Fibroblast of lung (primary cell): Measurements from ENCODE around the gene SCG3. TPM values are rescaled to one million over a fixed set of nuclear protein-coding genes. Genes with fewer than 3 reads are reported as not detected.

Source experiments
- DNase-seq, 2 donors: peaks; one replicate each; pipeline versions ENCODE4 v3.0.0 to v3.0.0-alpha.2; 2010; ENCODE audit warnings: low read depth in 2 of 2
- H2AFZ ChIP-seq: 2 replicates; pipeline ENCODE4 v1.5.1; 2012; ENCODE audit warnings: low read length, control low read depth, inconsistent platforms
- H3K27ac ChIP-seq: 2 replicates; pipeline ENCODE4 v1.5.1; 2011; ENCODE audit warnings: low read length, control low read depth; ENCODE audit not compliant: insufficient read depth
- H3K27me3 ChIP-seq: 2 replicates; pipeline ENCODE4 v1.5.1; 2011; ENCODE audit warnings: mild to moderate bottlenecking, low read length; ENCODE audit not compliant: control insufficient read depth, insufficient read depth
- H3K36me3 ChIP-seq: 2 replicates; pipeline ENCODE4 v1.5.1; 2011; ENCODE audit warnings: low read length; ENCODE audit not compliant: control insufficient read depth, insufficient read depth
- H3K4me1 ChIP-seq: 2 replicates; pipeline ENCODE4 v1.5.1; 2011; ENCODE audit warnings: low read length; ENCODE audit not compliant: control insufficient read depth, insufficient read depth; ENCODE audit errors: extremely low read depth
- H3K4me2 ChIP-seq: 2 replicates; pipeline ENCODE4 v1.5.1; 2011; ENCODE audit warnings: low read length, control low read depth; ENCODE audit not compliant: insufficient read depth; ENCODE audit errors: extremely low read depth
- H3K4me3 ChIP-seq, 4 experiments: fragments of 200-600 bp in 1 of 4; sonication (generic) in 1 of 4; replicated peaks in 1 of 4; 2 replicates each; pipeline ENCODE4 v1.5.1; 2011 to 2016; ENCODE audit warnings: low read length in 4 of 4, low read depth in 3 of 4, mild to moderate bottlenecking in 3 of 4, control low read depth in 2 of 4, inconsistent platforms in 1 of 4, mixed read lengths in 1 of 4; ENCODE audit not compliant: insufficient read depth in 1 of 4; ENCODE audit errors: control extremely low read depth in 1 of 4
- H3K79me2 ChIP-seq: 2 replicates; pipeline ENCODE4 v1.5.1; 2012; ENCODE audit warnings: mild to moderate bottlenecking, low read length, inconsistent platforms; ENCODE audit not compliant: control insufficient read depth, insufficient read depth
- H3K9ac ChIP-seq: 2 replicates; pipeline ENCODE4 v1.5.1; 2011; ENCODE audit warnings: mild to moderate bottlenecking, low read length, control low read depth; ENCODE audit not compliant: insufficient read depth
- H3K9me3 ChIP-seq: 2 replicates; pipeline ENCODE4 v1.5.1; 2012; ENCODE audit warnings: low read depth, low read length; ENCODE audit not compliant: control insufficient read depth, insufficient read depth
- H4K20me1 ChIP-seq: 2 replicates; pipeline ENCODE4 v1.5.1; 2011; ENCODE audit warnings: low read length; ENCODE audit not compliant: control insufficient read depth, insufficient read depth; ENCODE audit errors: extremely low read depth
- CTCF ChIP-seq, 2 donors: IDR thresholded peaks in 1 of 2; conservative IDR thresholded peaks in 1 of 2; 1 replicate in 1 of 2; 2 replicates in 1 of 2; pipeline ENCODE4 v1.5.1; 2011 to 2012; ENCODE audit warnings: low read length in 2 of 2, control low read depth in 1 of 2, inconsistent platforms in 1 of 2, low read depth in 1 of 2, mild to moderate bottlenecking in 1 of 2
- EZH2 ChIP-seq: IDR thresholded peaks from 2 replicates; pipeline ENCODE4 v1.5.1; 2012; ENCODE audit warnings: low read length, control low read depth, mild to moderate bottlenecking; ENCODE audit errors: missing control alignments
- polyA plus RNA-seq, 2 donors: library from polyadenylated mRNA; depleted of rRNA in 1 of 2; stranded (reverse) in 1 of 2; unstranded in 1 of 2; fragments of >200 nt; gene quantifications; 2 replicates each; pipeline ENCODE4 v1.2.1, GENCODE V29; 2011 to 2012; ENCODE audit warnings: missing spikeins in 1 of 2
- total RNA-seq: library from RNA; depleted of rRNA; stranded (reverse); fragments of >200 nt; gene quantifications from 2 replicates; pipeline ENCODE4 v1.2.1, GENCODE V29; 2014

Gene SCG3
- total and polyA plus RNA-seq, 2 donors (not counting 1 experiment from before 2014, with no cell fraction given): not detected

GRCh38 chr15:51751697-51752683, 70.7 kb downstream of the SCG3 start:
- no peaks in the 10 kb centered on the region for H3K9me3 ChIP-seq
- H3K4me2 ChIP-seq: peak overlapping the region; percentile 9
- H3K27ac ChIP-seq: no peak overlapping the region
- H3K27me3 ChIP-seq: peaks cover 20% of the 10 kb centered on the region
- H3K4me1 ChIP-seq: no peaks in the 10 kb centered on the region
- H3K36me3 ChIP-seq: no peaks in the 10 kb centered on the region
- H3K4me3 ChIP-seq: peak overlapping the region; percentile 39 to 70 (median 60)
- TF ChIP-seq EZH2 (no peak), CTCF (conservative IDR thresholded peaks at IDR 0.05 in 1 of 2, IDR thresholded peaks at IDR 0.05 in 1 of 2; ENCODE audit: low read depth in 1 of 2, low read length in 2 of 2) (no peak)
- DNase-seq: peak; percentile 35 to 55
- H3K79me2 ChIP-seq: no peaks in the 10 kb centered on the region
- H4K20me1 ChIP-seq: no peaks in the 10 kb centered on the region
- H3K9ac ChIP-seq: no peak overlapping the region
- H2AFZ ChIP-seq: peak overlapping the region; percentile 67

GRCh38 chr15:51752888-51753287, 71.6 kb downstream of the SCG3 start:
- H3K4me2 ChIP-seq: no peak overlapping the region
- H3K27me3 ChIP-seq: peaks cover 20% of the 10 kb centered on the region
- H2AFZ ChIP-seq: no peak overlapping the region
- no peaks in the 10 kb centered on the region for H4K20me1 ChIP-seq
- H3K79me2 ChIP-seq: no peaks in the 10 kb centered on the region
- no peak overlapping the region for H3K4me3 ChIP-seq
- H3K27ac ChIP-seq: no peak overlapping the region
- no peaks in the 10 kb centered on the region for H3K4me1 ChIP-seq
- DNase-seq: no peak
- H3K9me3 ChIP-seq: no peaks in the 10 kb centered on the region
- no peaks in the 10 kb centered on the region for H3K36me3 ChIP-seq
- TF ChIP-seq CTCF (conservative IDR thresholded peaks at IDR 0.05 in 1 of 2, IDR thresholded peaks at IDR 0.05 in 1 of 2; ENCODE audit: low read depth in 1 of 2, low read length in 2 of 2): no peak
- no peak for TF ChIP-seq EZH2
- H3K9ac ChIP-seq: no peak overlapping the region

GRCh38 chr15:51754267-51754666, 73.0 kb downstream of the SCG3 start:
- no peak for DNase-seq

More at GRCh38 chr15:51754267-51754666, 73.0 kb downstream of the SCG3 start:
- Histone ChIP-seq H3K9me3 (no peaks in the 10 kb centered on the region), H3K4me3 (no peak overlapping the region), H3K9ac (no peak overlapping the region), H4K20me1 (no peaks in the 10 kb centered on the region), H3K36me3 (no peaks in the 10 kb centered on the region), H3K27ac (no peak overlapping the region), H3K4me1 (peaks cover 9% of the 10 kb centered on the region), H3K79me2 (no peaks in the 10 kb centered on the region), H3K27me3 (peaks cover 16% of the 10 kb centered on the region), H3K4me2 (no peak overlapping the region), H2AFZ (no peak overlapping the region)
- TF ChIP-seq EZH2: no peak
- TF ChIP-seq CTCF (conservative IDR thresholded peaks at IDR 0.05 in 1 of 2, IDR thresholded peaks at IDR 0.05 in 1 of 2; ENCODE audit: low read depth in 1 of 2, low read length in 2 of 2): no peak
